HEK293 (cell line): ENCODE measurements around the gene LINGO1.

Source experiments
- CTCF ChIA-PET: fragments of 350-600 bp; formaldehyde crosslinking; extraction: SDS; loops from one replicate; lab custom pipeline; 2021; ENCODE audit warnings: antibody characterized with exemption; lab: Yijun Ruan, JAX
- POLR2A ChIA-PET: fragments of 300-600 bp; formaldehyde crosslinking; extraction: SDS; loops from one replicate; lab custom pipeline; 2020; ENCODE audit warnings: antibody characterized with exemption, inconsistent platforms; lab: Yijun Ruan, JAX
- H3K27ac ChIP-seq: fragments of 200-500 bp; sonication (Bioruptor generic); 2 replicates; pipeline ENCODE4 v1.5.1; 2014; ENCODE audit warnings: low read depth, low read length, control low read depth, inconsistent platforms; ENCODE audit errors: extremely low read depth
- H3K36me3 ChIP-seq, 2 experiments: fragments of 200-500 bp in 1 of 2; sonication (Bioruptor generic) in 1 of 2; 1 replicate in 1 of 2; 2 replicates in 1 of 2; pipeline ENCODE4 v1.5.1; 2014 to 2017; ENCODE audit warnings: inconsistent platforms in 2 of 2, low read length in 2 of 2; ENCODE audit not compliant: control insufficient read depth in 2 of 2, insufficient read depth in 1 of 2
- H3K4me1 ChIP-seq: fragments of 200-500 bp; sonication (Bioruptor generic); 2 replicates; pipeline ENCODE4 v1.5.1; 2014; ENCODE audit warnings: mild to moderate bottlenecking, low read length, inconsistent platforms; ENCODE audit not compliant: control insufficient read depth, insufficient read depth
- H3K4me3 ChIP-seq: 2 replicates; pipeline ENCODE4 v1.5.1; 2011; ENCODE audit warnings: low read depth, mild to moderate bottlenecking, control low read depth, low read length, moderate library complexity
- H3K9me3 ChIP-seq: fragments of 200-500 bp; sonication (Bioruptor generic); 2 replicates; pipeline ENCODE4 v1.5.1; 2014; ENCODE audit warnings: low read depth, low read length, inconsistent platforms; ENCODE audit not compliant: control insufficient read depth, insufficient read depth
- CTCF ChIP-seq: fragments of 450-650 bp; formaldehyde crosslinking; IDR thresholded peaks from 2 replicates; pipeline ENCODE4 v1.5.1; 2016; ENCODE audit warnings: missing biosample characterization, missing genetic modification characterization
- GFI1B ChIP-seq: fragments of 450-650 bp; formaldehyde crosslinking; IDR thresholded peaks from 2 replicates; pipeline ENCODE4 v1.5.1; 2016; ENCODE audit warnings: missing biosample characterization, missing genetic modification characterization
- KLF9 ChIP-seq: fragments of 450-650 bp; formaldehyde crosslinking; IDR thresholded peaks from 2 replicates; pipeline ENCODE4 v1.5.1; 2016; ENCODE audit warnings: missing biosample characterization, missing genetic modification characterization, low read depth
- REPIN1 ChIP-seq: fragments of 450-650 bp; formaldehyde crosslinking; IDR thresholded peaks from 2 replicates; pipeline ENCODE4 v1.5.1; 2017; ENCODE audit warnings: missing biosample characterization, missing genetic modification characterization, low read depth
- YY1 ChIP-seq: fragments of 450-650 bp; formaldehyde crosslinking; IDR thresholded peaks from 2 replicates; pipeline ENCODE4 v1.5.1; 2018; ENCODE audit warnings: missing biosample characterization, missing genetic modification characterization
- ZBTB20 ChIP-seq: fragments of 450-650 bp; formaldehyde crosslinking; IDR thresholded peaks from 2 replicates; pipeline ENCODE4 v1.5.1; 2016; ENCODE audit warnings: missing biosample characterization, missing genetic modification characterization
- ZNF121 ChIP-seq: fragments of 450-650 bp; formaldehyde crosslinking; IDR thresholded peaks from 2 replicates; pipeline ENCODE4 v1.5.1; 2016; ENCODE audit warnings: missing biosample characterization, missing genetic modification characterization
- ZNF140 ChIP-seq: fragments of 450-650 bp; formaldehyde crosslinking; IDR thresholded peaks from 2 replicates; pipeline ENCODE4 v1.5.1; 2016; ENCODE audit warnings: missing biosample characterization, missing genetic modification characterization
- ZNF169 ChIP-seq: fragments of 450-650 bp; formaldehyde crosslinking; IDR thresholded peaks from 2 replicates; pipeline ENCODE4 v1.5.1; 2016; ENCODE audit warnings: missing biosample characterization, missing genetic modification characterization
- ZNF174 ChIP-seq: fragments of 450-650 bp; formaldehyde crosslinking; IDR thresholded peaks from 2 replicates; pipeline ENCODE4 v1.5.0; 2017; ENCODE audit warnings: missing biosample characterization, mild to moderate bottlenecking, missing genetic modification characterization
- ZNF354C ChIP-seq: fragments of 450-650 bp; formaldehyde crosslinking; IDR thresholded peaks from 2 replicates; pipeline ENCODE4 v1.5.1; 2016; ENCODE audit warnings: missing biosample characterization, missing genetic modification characterization, low read depth, borderline replicate concordance
- ZNF366 ChIP-seq: fragments of 450-650 bp; formaldehyde crosslinking; conservative IDR thresholded peaks from 2 replicates; pipeline ENCODE4 v1.5.1; 2016; ENCODE audit warnings: missing biosample characterization, missing genetic modification characterization
- ZNF473 ChIP-seq: fragments of 450-650 bp; formaldehyde crosslinking; IDR thresholded peaks from 2 replicates; pipeline ENCODE4 v1.5.1; 2017; ENCODE audit warnings: missing biosample characterization, missing genetic modification characterization
- ZNF555 ChIP-seq: fragments of 450-650 bp; formaldehyde crosslinking; conservative IDR thresholded peaks from 2 replicates; pipeline ENCODE4 v1.5.1; 2017; ENCODE audit warnings: missing biosample characterization, mild to moderate bottlenecking, missing genetic modification characterization, inconsistent platforms
- ZNF658 ChIP-seq: fragments of 450-650 bp; formaldehyde crosslinking; IDR thresholded peaks from 2 replicates; pipeline ENCODE4; 2016; ENCODE audit warnings: missing biosample characterization, missing genetic modification characterization
- ZNF776 ChIP-seq: fragments of 450-650 bp; formaldehyde crosslinking; IDR thresholded peaks from 2 replicates; pipeline ENCODE4 v1.5.0; 2017; ENCODE audit warnings: missing biosample characterization, missing genetic modification characterization, borderline replicate concordance
- TF ChIP-seq, protein P1 (sequence below): fragments of 450-650 bp; formaldehyde crosslinking; conservative IDR thresholded peaks from 2 replicates; pipeline ENCODE4 v1.5.1; 2016; ENCODE audit warnings: low read depth, missing biosample characterization, missing genetic modification characterization
- TF ChIP-seq, protein P2 (sequence below): IDR thresholded peaks from 2 replicates; pipeline ENCODE4 v1.6.1; 2011; ENCODE audit warnings: mild to moderate bottlenecking, low read depth, low read length, borderline replicate concordance

The LINGO1 gene

GRCh38 chr15:77592758-77593157 lies 40.0 kb downstream of the LINGO1 start:
- CTCF ChIA-PET: interaction anchor here (0.9 to 1.3 kb wide), 2 partner anchors 43 to 46 kb away, joined by 4 read pairs; no protein-coding TSS in a partner anchor
- POLR2A ChIA-PET: no interaction called here
- Histone ChIP-seq H3K4me1 (no peaks in the 10 kb centered on the region), H3K9me3 (no peaks in the 10 kb centered on the region), H3K4me3 (no peak overlapping the region), H3K27ac (no peak overlapping the region), H3K36me3 (no peaks in the 10 kb centered on the region)
- TF ChIP-seq ZBTB20 (tag by site-specific recombination) (no peak), ZNF776 (tag by site-specific recombination) (no peak), GFI1B (tag by site-specific recombination) (no peak)
- TF ChIP-seq, protein P1, sequence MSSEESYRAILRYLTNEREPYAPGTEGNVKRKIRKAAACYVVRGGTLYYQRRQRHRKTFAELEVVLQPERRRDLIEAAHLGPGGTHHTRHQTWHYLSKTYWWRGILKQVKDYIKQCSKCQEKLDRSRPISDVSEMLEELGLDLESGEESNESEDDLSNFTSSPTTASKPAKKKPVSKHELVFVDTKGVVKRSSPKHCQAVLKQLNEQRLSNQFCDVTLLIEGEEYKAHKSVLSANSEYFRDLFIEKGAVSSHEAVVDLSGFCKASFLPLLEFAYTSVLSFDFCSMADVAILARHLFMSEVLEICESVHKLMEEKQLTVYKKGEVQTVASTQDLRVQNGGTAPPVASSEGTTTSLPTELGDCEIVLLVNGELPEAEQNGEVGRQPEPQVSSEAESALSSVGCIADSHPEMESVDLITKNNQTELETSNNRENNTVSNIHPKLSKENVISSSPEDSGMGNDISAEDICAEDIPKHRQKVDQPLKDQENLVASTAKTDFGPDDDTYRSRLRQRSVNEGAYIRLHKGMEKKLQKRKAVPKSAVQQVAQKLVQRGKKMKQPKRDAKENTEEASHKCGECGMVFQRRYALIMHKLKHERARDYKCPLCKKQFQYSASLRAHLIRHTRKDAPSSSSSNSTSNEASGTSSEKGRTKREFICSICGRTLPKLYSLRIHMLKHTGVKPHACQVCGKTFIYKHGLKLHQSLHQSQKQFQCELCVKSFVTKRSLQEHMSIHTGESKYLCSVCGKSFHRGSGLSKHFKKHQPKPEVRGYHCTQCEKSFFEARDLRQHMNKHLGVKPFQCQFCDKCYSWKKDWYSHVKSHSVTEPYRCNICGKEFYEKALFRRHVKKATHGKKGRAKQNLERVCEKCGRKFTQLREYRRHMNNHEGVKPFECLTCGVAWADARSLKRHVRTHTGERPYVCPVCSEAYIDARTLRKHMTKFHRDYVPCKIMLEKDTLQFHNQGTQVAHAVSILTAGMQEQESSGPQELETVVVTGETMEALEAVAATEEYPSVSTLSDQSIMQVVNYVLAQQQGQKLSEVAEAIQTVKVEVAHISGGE (tag by site-specific recombination): no peak

DNA sequence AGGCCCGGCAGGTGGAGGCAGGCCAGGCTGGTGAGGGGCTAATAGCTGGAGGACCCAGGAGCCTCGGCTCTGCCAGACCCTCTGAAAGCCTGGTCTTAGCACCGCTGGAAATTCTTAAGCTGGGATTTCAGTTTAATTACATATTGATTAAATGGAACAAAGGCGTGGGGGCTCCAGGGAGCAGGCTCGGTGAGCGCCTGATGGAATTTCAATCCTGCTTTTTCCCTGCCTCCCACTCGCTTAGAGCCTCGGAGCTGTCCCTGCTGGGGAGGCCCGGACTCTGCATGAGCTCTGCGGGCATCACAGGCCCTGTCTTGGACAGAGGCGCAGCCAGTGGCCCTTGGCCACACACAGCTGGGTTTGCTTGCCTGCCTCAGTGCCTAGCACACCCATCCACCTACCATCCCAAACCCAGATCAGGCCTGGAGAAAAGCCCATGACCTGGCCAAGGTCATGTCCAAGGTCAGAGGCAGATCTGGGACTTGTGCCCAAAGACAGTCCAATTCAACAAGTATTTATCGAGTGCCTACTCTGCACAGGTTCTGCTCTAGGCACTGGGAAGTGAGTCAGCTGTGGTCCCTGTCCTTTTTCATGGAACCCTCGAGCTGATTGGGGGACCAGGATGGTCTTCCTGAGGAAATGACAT lies 40.6 kb downstream of the LINGO1 start:
- CTCF ChIA-PET: interaction anchor here (0.9 to 1.3 kb wide), 3 partner anchors 43 to 318 kb away, joined by 4 read pairs; no protein-coding TSS in a partner anchor

More for the DNA sequence above, 40.6 kb downstream of the LINGO1 start:
- POLR2A ChIA-PET: no interaction called here
- Histone ChIP-seq H3K27ac (no peak overlapping the region), H3K9me3 (no peaks in the 10 kb centered on the region), H3K4me3 (no peak overlapping the region), H3K36me3 (no peaks in the 10 kb centered on the region), H3K4me1 (no peaks in the 10 kb centered on the region)
- no peak for TF ChIP-seq REPIN1 (tag by site-specific recombination)
- TF ChIP-seq ZNF658 (tag by site-specific recombination): no peak
- no peak for TF ChIP-seq ZNF121 (tag by site-specific recombination)
- TF ChIP-seq ZNF174 (tag by site-specific recombination): no peak
- no peak for TF ChIP-seq ZNF366 (tag by site-specific recombination)
- TF ChIP-seq, protein P2, sequence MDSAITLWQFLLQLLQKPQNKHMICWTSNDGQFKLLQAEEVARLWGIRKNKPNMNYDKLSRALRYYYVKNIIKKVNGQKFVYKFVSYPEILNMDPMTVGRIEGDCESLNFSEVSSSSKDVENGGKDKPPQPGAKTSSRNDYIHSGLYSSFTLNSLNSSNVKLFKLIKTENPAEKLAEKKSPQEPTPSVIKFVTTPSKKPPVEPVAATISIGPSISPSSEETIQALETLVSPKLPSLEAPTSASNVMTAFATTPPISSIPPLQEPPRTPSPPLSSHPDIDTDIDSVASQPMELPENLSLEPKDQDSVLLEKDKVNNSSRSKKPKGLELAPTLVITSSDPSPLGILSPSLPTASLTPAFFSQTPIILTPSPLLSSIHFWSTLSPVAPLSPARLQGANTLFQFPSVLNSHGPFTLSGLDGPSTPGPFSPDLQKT: no peak
- TF ChIP-seq YY1: no peak
- no peak for TF ChIP-seq CTCF (tag by site-specific recombination)
- no peak for TF ChIP-seq ZNF354C (tag by site-specific recombination)
- TF ChIP-seq, protein P1 (tag by site-specific recombination): no peak
- TF ChIP-seq GFI1B (tag by site-specific recombination): no peak
- TF ChIP-seq ZNF473 (tag by site-specific recombination): no peak
- TF ChIP-seq ZNF169 (tag by site-specific recombination): no peak
- no peak for TF ChIP-seq ZNF555 (tag by site-specific recombination)
- TF ChIP-seq ZNF140 (tag by site-specific recombination): no peak
- no peak for TF ChIP-seq KLF9 (tag by site-specific recombination)
